Lower leg skin (tissue), 4 donors: Measurements from ENCODE around the gene ATF7IP2. TPM values are rescaled to one million over a fixed set of nuclear protein-coding genes. Genes with fewer than 3 reads are reported as not detected.
"Not testable (repeated sequence)": the region's sequence is repeated elsewhere in the genome, so short reads cannot be mapped to it uniquely, and the experiment has no call there.

Experiments
- DNase-seq, 2 donors: peaks; one replicate each; pipeline ENCODE4 v3.0.0-alpha.2; 2019; ENCODE audit warnings: low spot score in 2 of 2
- H3K4me3 ChIP-seq: fragments of 200-600 bp; sonication (generic); 2 replicates; pipeline ENCODE4 v1.5.1; 2017; ENCODE audit warnings: mild to moderate bottlenecking, low read depth; ENCODE audit not compliant: poor library complexity, severe bottlenecking
- CTCF ChIP-seq, 3 donors: fragments of 450-650 bp; IDR thresholded peaks; one replicate each; pipeline ENCODE4 v1.5.1; 2016; ENCODE audit warnings: antibody characterized with exemption in 3 of 3, mild to moderate bottlenecking in 3 of 3, moderate library complexity in 2 of 3
- POLR2A ChIP-seq, 2 donors: fragments of 450-650 bp; IDR thresholded peaks; one replicate each; pipeline ENCODE4 v1.6.1; 2016 to 2017; ENCODE audit warnings: antibody characterized with exemption in 2 of 2, mild to moderate bottlenecking in 1 of 2, moderate library complexity in 1 of 2
- WGBS, 2 donors: methylation state at CpG; one replicate each; pipeline ENCODE4 v1.1.5; 2018; 5-methylcytosine and 5-hydroxymethylcytosine counted together
- intact Hi-C: fragments of 100-400 bp; cut with DNase I; formaldehyde crosslinking; loops from one replicate; pipeline ENCODE4 v1.15.0; 2023; ENCODE audit warnings: low total_unique reads
- total RNA-seq, 4 donors: library from RNA; depleted of rRNA; stranded (reverse); fragments of >200 nt; gene quantifications; one replicate each; pipeline ENCODE4 v1.1.0, GENCODE V29; 2016

Gene ATF7IP2
- total RNA-seq, 4 donors from 2014 or later, result 2.4 to 7.3 (median 3.4) TPM

GRCh38 chr16:10466861-10467260, 81.0 kb downstream of the ATF7IP2 start:
- no peak for TF ChIP-seq POLR2A (IDR thresholded peaks at IDR 0.05)
- TF ChIP-seq CTCF (IDR thresholded peaks at IDR 0.05), result no peak
- intact Hi-C loops, result no loop called here
- H3K4me3 ChIP-seq, result no peak overlapping the region
- no peak for DNase-seq

- DNase-seq, intact Hi-C loops: not testable (repeated sequence)
- 90 to 100% methylated on average over 1 of the region's 1 CpG for WGBS, 2 donors
Observed at GRCh38 chr16:10476636-10477035, 90.8 kb downstream of the ATF7IP2 start.

GRCh38 chr16:10480151-10480550, 94.3 kb downstream of the ATF7IP2 start:
- TF ChIP-seq POLR2A (IDR thresholded peaks at IDR 0.05), result no peak
- no peak for TF ChIP-seq CTCF (IDR thresholded peaks at IDR 0.05)
- no peak overlapping the region for H3K4me3 ChIP-seq
- WGBS, 2 donors, result 83 to 88% methylated on average over 1 to 2 of the region's 2 CpGs
- intact Hi-C loops, result no loop called here
- DNase-seq, result no peak

More at GRCh38 chr16:10476636-10477035, 90.8 kb downstream of the ATF7IP2 start:
- not testable (repeated sequence) for H3K4me3 ChIP-seq

GRCh38 chr16:10485159-10485558, 99.3 kb downstream of the ATF7IP2 start:
- H3K4me3 ChIP-seq, result no peak overlapping the region
- TF ChIP-seq CTCF (IDR thresholded peaks at IDR 0.05), result no peak
- no peak for TF ChIP-seq POLR2A (IDR thresholded peaks at IDR 0.05)
- intact Hi-C loops, result no loop called here
- 96% methylated on average over 4 of the region's 4 CpGs for WGBS, 2 donors
- no peak for DNase-seq

GRCh38 chr16:10485698-10486382, 100.0 kb downstream of the ATF7IP2 start:
- WGBS, 2 donors, result 95% methylated on average over 12 of the region's 12 CpGs
- intact Hi-C loops, result no loop called here
- DNase-seq, result no peak
- TF ChIP-seq CTCF (IDR thresholded peaks at IDR 0.05), result no peak
- TF ChIP-seq POLR2A (IDR thresholded peaks at IDR 0.05), result no peak
- H3K4me3 ChIP-seq, result no peak overlapping the region

- intact Hi-C loops, result no loop called here
- no peak overlapping the region for H3K4me3 ChIP-seq
- DNase-seq, result no peak
- WGBS, 2 donors, result 33 to 39% methylated on average over 1 of the region's 1 CpG
- TF ChIP-seq POLR2A (IDR thresholded peaks at IDR 0.05) (no peak), CTCF (IDR thresholded peaks at IDR 0.05) (no peak)
Observed at GRCh38 chr16:10490141-10490540, 104.3 kb downstream of the ATF7IP2 start.
